ENCODE measurements around the gene FUT8. TPM values are rescaled to one million over a fixed set of nuclear protein-coding genes. Genes with fewer than 3 reads are reported as not detected.
"Not testable (repeated sequence)": the region's sequence is repeated elsewhere in the genome, so short reads cannot be mapped to it uniquely, and the experiment has no call there.

Gene FUT8
- total RNA-seq, 1 experiment from 2014 or later = 33.0 TPM

DNA sequence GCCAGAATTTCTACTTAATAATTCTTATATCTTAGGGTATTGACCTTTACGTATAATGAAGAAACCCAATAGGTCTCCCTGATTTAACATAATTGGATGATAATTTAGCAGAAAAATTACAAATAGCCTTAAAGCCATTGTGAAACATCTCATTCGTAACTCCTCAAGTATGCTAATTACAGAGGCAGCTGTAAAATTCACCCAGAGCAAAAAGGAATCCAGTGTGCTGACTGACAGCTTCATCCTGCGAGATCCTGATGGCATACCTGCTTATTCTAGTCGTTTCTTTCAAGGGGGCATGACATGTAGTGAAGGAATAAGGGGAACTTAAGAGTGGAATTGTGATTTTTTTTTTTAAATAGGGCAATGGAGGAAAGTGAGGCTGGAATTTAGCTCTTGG lies 291.5 kb downstream of the FUT8 start:
- H3K27me3 ChIP-seq (ENCODE audit: low read length) = no peaks in the 10 kb centered on the region
- no peak overlapping the region for H2AFZ ChIP-seq (ENCODE audit: low read length)
- no peaks in the 10 kb centered on the region for H3K4me1 ChIP-seq (ENCODE audit: low read length)
- H3K9me3 ChIP-seq (ENCODE audit: low read length) = no peaks in the 10 kb centered on the region
- H3K27ac ChIP-seq (ENCODE audit: low read length) = no peak overlapping the region
- no peak overlapping the region for H3K9ac ChIP-seq (ENCODE audit: low read length)
- H3K79me2 ChIP-seq (ENCODE audit: low read length) = no peaks in the 10 kb centered on the region
- H3K4me2 ChIP-seq (ENCODE audit: low read depth, low read length, poor library complexity, severe bottlenecking) = no peak overlapping the region
- no peaks in the 10 kb centered on the region for H4K20me1 ChIP-seq (ENCODE audit: insufficient read depth, low read depth, low read length)
- DNase-seq = no peak
- H3K9me2 ChIP-seq (replicated peaks; ENCODE audit: insufficient read depth, low read length) = no peaks in the 10 kb centered on the region
- H3K36me3 ChIP-seq (ENCODE audit: insufficient read depth, low read length) = no peaks in the 10 kb centered on the region
- H3K4me3 ChIP-seq (ENCODE audit: low read length) = no peak overlapping the region

DNA sequence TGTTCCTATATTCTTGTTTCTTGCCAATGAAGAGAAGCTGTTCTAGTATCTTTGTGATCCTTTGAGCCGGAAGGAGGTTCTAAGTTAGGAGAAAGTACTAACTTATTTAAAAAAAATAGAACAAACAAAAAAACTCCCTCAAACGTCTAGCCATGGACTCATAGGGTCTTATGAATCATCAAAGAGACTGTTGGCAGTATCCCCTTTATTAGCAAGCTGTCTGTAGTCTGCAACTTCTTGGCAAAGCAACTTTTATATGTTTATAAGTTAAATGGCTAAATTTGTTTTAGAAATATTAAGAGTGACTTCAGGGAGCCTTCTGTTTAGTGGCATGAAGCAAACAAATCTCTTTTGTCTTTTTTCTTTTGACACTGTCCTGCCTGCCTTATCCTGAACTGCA lies 291.9 kb downstream of the FUT8 start:
- Histone ChIP-seq H2AFZ (ENCODE audit: low read length) (no peak overlapping the region), H4K20me1 (ENCODE audit: insufficient read depth, low read depth, low read length) (no peaks in the 10 kb centered on the region), H3K4me2 (ENCODE audit: low read depth, low read length, poor library complexity, severe bottlenecking) (no peak overlapping the region), H3K27ac (ENCODE audit: low read length) (no peak overlapping the region), H3K9me2 (replicated peaks; ENCODE audit: insufficient read depth, low read length) (no peaks in the 10 kb centered on the region), H3K79me2 (ENCODE audit: low read length) (no peaks in the 10 kb centered on the region), H3K36me3 (ENCODE audit: insufficient read depth, low read length) (no peaks in the 10 kb centered on the region), H3K27me3 (ENCODE audit: low read length) (no peaks in the 10 kb centered on the region), H3K9ac (ENCODE audit: low read length) (no peak overlapping the region), H3K9me3 (ENCODE audit: low read length) (no peaks in the 10 kb centered on the region), H3K4me3 (ENCODE audit: low read length) (no peak overlapping the region), H3K4me1 (ENCODE audit: low read length) (no peaks in the 10 kb centered on the region)
- DNase-seq = no peak

DNA sequence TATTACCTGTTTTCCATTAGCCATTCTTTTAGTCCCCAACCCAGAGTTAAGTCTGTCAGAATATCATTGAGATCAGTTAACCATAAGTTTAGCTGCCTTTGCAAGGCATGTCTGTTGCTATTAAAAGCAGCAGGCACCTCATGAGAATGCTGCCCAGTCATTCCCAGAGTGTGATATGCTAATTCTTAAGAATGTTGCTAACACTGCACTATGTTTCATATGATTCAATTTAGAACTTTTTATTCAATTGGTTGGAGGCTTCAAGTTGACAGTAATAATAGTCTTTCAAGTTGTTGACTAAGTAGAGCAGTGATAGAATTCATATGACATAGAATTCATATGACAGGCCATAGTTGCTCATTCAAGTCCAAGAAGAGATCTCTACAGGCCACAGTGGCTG lies 292.3 kb downstream of the FUT8 start:
- no peaks in the 10 kb centered on the region for H3K36me3 ChIP-seq (ENCODE audit: insufficient read depth, low read length)
- H3K27ac ChIP-seq (ENCODE audit: low read length) = no peak overlapping the region

DNA sequence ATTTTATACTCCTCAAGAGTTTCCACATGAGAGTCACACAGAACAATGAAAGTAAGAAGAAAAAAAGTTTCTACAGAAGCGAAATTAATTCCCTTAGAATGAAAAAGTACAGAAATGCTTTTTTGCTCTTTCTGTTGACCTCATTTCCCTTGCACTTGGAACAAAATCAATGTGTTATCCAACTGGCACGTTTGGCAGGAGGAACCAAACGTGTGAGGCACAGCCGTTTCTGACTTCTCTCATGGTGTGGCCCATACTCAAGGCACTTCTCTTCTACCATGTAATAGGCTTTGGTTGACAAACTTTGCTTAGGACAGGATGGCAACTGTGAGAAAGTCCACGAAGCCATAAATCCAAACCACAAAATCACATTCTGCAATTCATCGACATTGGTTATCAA lies 297.0 kb downstream of the FUT8 start:
- H3K9me2 ChIP-seq (replicated peaks; ENCODE audit: insufficient read depth, low read length) = no peaks in the 10 kb centered on the region
- H3K9me3 ChIP-seq (ENCODE audit: low read length) = no peaks in the 10 kb centered on the region
- H3K79me2 ChIP-seq (ENCODE audit: low read length) = no peaks in the 10 kb centered on the region
- no peaks in the 10 kb centered on the region for H4K20me1 ChIP-seq (ENCODE audit: insufficient read depth, low read depth, low read length)
- H3K36me3 ChIP-seq (ENCODE audit: insufficient read depth, low read length) = no peaks in the 10 kb centered on the region
- H3K4me3 ChIP-seq (ENCODE audit: low read length) = no peak overlapping the region
- H3K4me1 ChIP-seq (ENCODE audit: low read length) = no peaks in the 10 kb centered on the region
- no peak overlapping the region for H3K27ac ChIP-seq (ENCODE audit: low read length)
- no peak for DNase-seq
- H3K27me3 ChIP-seq (ENCODE audit: low read length) = no peaks in the 10 kb centered on the region
- H3K9ac ChIP-seq (ENCODE audit: low read length) = no peak overlapping the region
- H2AFZ ChIP-seq (ENCODE audit: low read length) = no peak overlapping the region
- H3K4me2 ChIP-seq (ENCODE audit: low read depth, low read length, poor library complexity, severe bottlenecking) = no peak overlapping the region

More for the DNA sequence above, 292.3 kb downstream of the FUT8 start:
- H3K4me2 ChIP-seq (ENCODE audit: low read depth, low read length, poor library complexity, severe bottlenecking) = no peak overlapping the region
- H2AFZ ChIP-seq (ENCODE audit: low read length) = no peak overlapping the region
- H3K27me3 ChIP-seq (ENCODE audit: low read length) = no peaks in the 10 kb centered on the region
- H3K4me3 ChIP-seq (ENCODE audit: low read length) = no peak overlapping the region
- H3K79me2 ChIP-seq (ENCODE audit: low read length) = no peaks in the 10 kb centered on the region
- DNase-seq = no peak
- no peak overlapping the region for H3K9ac ChIP-seq (ENCODE audit: low read length)
- H4K20me1 ChIP-seq (ENCODE audit: insufficient read depth, low read depth, low read length) = no peaks in the 10 kb centered on the region
- no peaks in the 10 kb centered on the region for H3K9me2 ChIP-seq (replicated peaks; ENCODE audit: insufficient read depth, low read length)
- H3K9me3 ChIP-seq (ENCODE audit: low read length) = no peaks in the 10 kb centered on the region
- no peaks in the 10 kb centered on the region for H3K4me1 ChIP-seq (ENCODE audit: low read length)

DNA sequence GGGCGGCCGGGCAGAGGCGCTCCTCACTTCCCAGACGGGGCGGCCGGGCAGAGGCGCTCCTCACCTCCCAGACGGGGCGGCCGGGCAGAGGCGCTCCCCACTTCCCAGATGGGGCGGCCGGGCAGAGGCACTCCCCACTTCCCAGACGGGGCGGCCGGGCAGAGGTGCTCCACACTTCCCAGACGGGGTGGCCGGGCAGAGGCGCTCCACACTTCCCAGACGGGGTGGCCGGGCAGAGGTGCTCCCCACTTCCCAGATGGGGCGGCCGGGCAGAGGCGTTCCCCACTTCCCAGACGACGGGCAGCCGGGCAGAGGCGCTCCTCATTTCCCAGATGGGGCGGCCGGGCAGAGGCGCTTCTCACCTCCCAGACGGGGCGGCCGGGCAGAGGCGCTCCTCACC lies 304.3 kb downstream of the FUT8 start:
- not testable (repeated sequence) for H2AFZ ChIP-seq (ENCODE audit: low read length); H3K9me2 ChIP-seq (replicated peaks; ENCODE audit: insufficient read depth, low read length); H3K9ac ChIP-seq (ENCODE audit: low read length); H3K36me3 ChIP-seq (ENCODE audit: insufficient read depth, low read length); H3K79me2 ChIP-seq (ENCODE audit: low read length); DNase-seq; H3K4me2 ChIP-seq (ENCODE audit: low read depth, low read length, poor library complexity, severe bottlenecking); H3K9me3 ChIP-seq (ENCODE audit: low read length); H3K4me1 ChIP-seq (ENCODE audit: low read length); H3K27me3 ChIP-seq (ENCODE audit: low read length); H3K27ac ChIP-seq (ENCODE audit: low read length); H4K20me1 ChIP-seq (ENCODE audit: insufficient read depth, low read depth, low read length); H3K4me3 ChIP-seq (ENCODE audit: low read length)

DNA sequence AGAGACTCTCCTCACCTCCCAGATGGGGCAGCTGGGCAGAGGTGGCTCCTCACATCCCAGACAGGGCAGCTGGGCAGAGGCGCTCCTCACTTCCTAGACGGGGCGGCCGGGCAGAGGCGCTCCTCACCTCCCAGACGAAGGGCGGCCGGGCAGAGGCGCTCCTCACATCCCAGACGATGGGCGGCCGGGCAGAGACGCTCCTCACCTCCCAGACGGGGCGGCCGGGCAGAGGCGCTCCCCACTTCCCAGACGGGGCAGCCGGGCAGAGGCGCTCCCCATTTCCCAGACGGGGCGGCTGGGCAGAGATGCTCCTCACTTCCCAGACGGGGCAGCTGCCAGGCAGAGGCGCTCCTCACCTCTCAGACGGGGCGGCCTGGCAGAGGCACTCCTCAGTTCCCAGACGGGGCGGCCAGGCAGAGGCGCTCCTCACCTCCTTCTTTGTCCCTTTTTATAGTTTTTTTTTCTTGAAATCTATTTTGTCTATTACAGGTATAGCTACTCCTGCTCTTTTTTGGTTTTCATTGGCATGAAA lies 304.9 kb downstream of the FUT8 start:
- H2AFZ ChIP-seq (ENCODE audit: low read length); H3K9ac ChIP-seq (ENCODE audit: low read length): not testable (repeated sequence)

DNA sequence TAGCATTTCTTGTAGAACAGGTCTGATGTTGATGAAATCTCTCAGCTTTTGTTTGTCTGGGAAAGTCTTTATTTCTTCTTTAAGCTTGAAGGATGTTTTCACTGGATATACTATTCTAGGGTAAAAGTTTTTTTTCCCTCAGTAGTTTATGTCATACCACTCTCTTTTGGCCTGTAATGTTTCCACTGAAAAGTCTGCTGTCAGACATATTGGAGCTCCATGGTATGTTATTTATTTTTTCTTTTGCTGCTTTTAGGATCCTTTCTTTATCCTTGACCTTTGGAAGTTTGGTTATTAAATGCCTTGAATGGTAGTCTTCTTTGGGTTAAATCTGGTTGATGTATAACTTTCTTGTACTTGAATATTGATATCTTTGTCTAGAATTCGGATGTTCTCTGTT lies 306.1 kb downstream of the FUT8 start:
- no peaks in the 10 kb centered on the region for H3K36me3 ChIP-seq (ENCODE audit: insufficient read depth, low read length)
- H3K4me1 ChIP-seq (ENCODE audit: low read length) = no peaks in the 10 kb centered on the region
- H3K79me2 ChIP-seq (ENCODE audit: low read length) = no peaks in the 10 kb centered on the region
- H3K27ac ChIP-seq (ENCODE audit: low read length) = no peak overlapping the region
- H3K4me3 ChIP-seq (ENCODE audit: low read length) = no peak overlapping the region
- no peaks in the 10 kb centered on the region for H3K27me3 ChIP-seq (ENCODE audit: low read length)
- H4K20me1 ChIP-seq (ENCODE audit: insufficient read depth, low read depth, low read length) = no peaks in the 10 kb centered on the region
- H3K9ac ChIP-seq (ENCODE audit: low read length) = no peak overlapping the region
- H3K9me3 ChIP-seq (ENCODE audit: low read length) = peaks cover 8% of the 10 kb centered on the region
- DNase-seq = no peak
- no peak overlapping the region for H3K4me2 ChIP-seq (ENCODE audit: low read depth, low read length, poor library complexity, severe bottlenecking)
- no peak overlapping the region for H2AFZ ChIP-seq (ENCODE audit: low read length)
- H3K9me2 ChIP-seq (replicated peaks; ENCODE audit: insufficient read depth, low read length) = no peaks in the 10 kb centered on the region

More for the DNA sequence above, 304.9 kb downstream of the FUT8 start:
- H3K27ac ChIP-seq (ENCODE audit: low read length); H3K9me2 ChIP-seq (replicated peaks; ENCODE audit: insufficient read depth, low read length); H3K4me3 ChIP-seq (ENCODE audit: low read length); H3K36me3 ChIP-seq (ENCODE audit: insufficient read depth, low read length); H3K9me3 ChIP-seq (ENCODE audit: low read length); H3K27me3 ChIP-seq (ENCODE audit: low read length); H4K20me1 ChIP-seq (ENCODE audit: insufficient read depth, low read depth, low read length); DNase-seq; H3K4me1 ChIP-seq (ENCODE audit: low read length); H3K79me2 ChIP-seq (ENCODE audit: low read length); H3K4me2 ChIP-seq (ENCODE audit: low read depth, low read length, poor library complexity, severe bottlenecking): not testable (repeated sequence)

DNA sequence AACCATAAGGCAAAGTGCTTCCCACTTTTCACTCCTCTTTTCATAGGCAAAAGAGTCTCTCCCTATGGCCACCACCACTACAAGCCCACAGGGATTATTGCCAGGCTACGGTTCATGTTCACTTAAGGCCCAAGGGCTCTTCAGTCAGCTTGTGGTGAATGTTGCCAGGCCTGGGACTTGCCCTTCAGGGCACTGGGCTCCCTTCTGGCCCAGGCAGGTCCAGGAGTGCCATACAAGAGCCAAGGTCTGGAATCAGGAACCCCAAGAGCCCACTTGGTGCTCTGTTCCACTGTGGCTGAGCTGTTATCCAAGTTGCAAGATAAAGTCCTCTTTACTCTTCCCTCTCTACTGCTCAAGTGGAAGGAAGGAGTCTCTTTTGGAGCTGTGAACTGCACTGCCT lies 307.6 kb downstream of the FUT8 start:
- no peak overlapping the region for H3K4me3 ChIP-seq (ENCODE audit: low read length)
- no peak overlapping the region for H3K9ac ChIP-seq (ENCODE audit: low read length)
- DNase-seq = no peak
- no peak overlapping the region for H3K27ac ChIP-seq (ENCODE audit: low read length)
- no peak overlapping the region for H3K4me2 ChIP-seq (ENCODE audit: low read depth, low read length, poor library complexity, severe bottlenecking)
- peaks cover 6% of the 10 kb centered on the region for H3K9me3 ChIP-seq (ENCODE audit: low read length)
- no peaks in the 10 kb centered on the region for H3K79me2 ChIP-seq (ENCODE audit: low read length)
- no peaks in the 10 kb centered on the region for H3K9me2 ChIP-seq (replicated peaks; ENCODE audit: insufficient read depth, low read length)
- H4K20me1 ChIP-seq (ENCODE audit: insufficient read depth, low read depth, low read length) = no peaks in the 10 kb centered on the region
- H3K36me3 ChIP-seq (ENCODE audit: insufficient read depth, low read length) = no peaks in the 10 kb centered on the region
- H3K4me1 ChIP-seq (ENCODE audit: low read length) = no peaks in the 10 kb centered on the region
- no peak overlapping the region for H2AFZ ChIP-seq (ENCODE audit: low read length)
- no peaks in the 10 kb centered on the region for H3K27me3 ChIP-seq (ENCODE audit: low read length)

DNA sequence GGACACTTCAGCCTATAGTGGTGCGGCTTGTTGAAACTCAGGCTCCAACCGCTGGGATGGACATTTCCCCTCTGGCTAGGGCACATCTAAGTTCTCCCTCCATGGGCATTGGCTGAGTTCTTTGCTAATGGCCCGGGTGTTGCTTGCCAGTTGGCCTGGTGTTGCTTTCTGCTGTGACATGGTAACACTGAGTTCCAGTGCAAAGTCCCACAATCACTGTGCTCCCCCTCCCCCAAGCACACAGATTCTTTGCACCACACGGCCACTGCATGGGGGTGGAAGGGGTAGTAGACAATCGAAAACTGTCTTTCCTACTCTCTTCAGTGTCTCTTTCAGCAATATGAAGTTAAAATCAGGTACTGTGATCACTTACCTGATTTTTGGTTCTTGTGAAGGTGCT lies 308.2 kb downstream of the FUT8 start:
- Histone ChIP-seq H3K9ac (ENCODE audit: low read length) (no peak overlapping the region), H3K36me3 (ENCODE audit: insufficient read depth, low read length) (no peaks in the 10 kb centered on the region), H3K9me2 (replicated peaks; ENCODE audit: insufficient read depth, low read length) (no peaks in the 10 kb centered on the region)

More for the DNA sequence above, 308.2 kb downstream of the FUT8 start:
- Histone ChIP-seq H3K27ac (ENCODE audit: low read length) (no peak overlapping the region), H3K9me3 (ENCODE audit: low read length) (peaks cover 6% of the 10 kb centered on the region), H3K27me3 (ENCODE audit: low read length) (no peaks in the 10 kb centered on the region), H3K4me3 (ENCODE audit: low read length) (no peak overlapping the region), H3K4me2 (ENCODE audit: low read depth, low read length, poor library complexity, severe bottlenecking) (no peak overlapping the region), H4K20me1 (ENCODE audit: insufficient read depth, low read depth, low read length) (no peaks in the 10 kb centered on the region), H3K79me2 (ENCODE audit: low read length) (no peaks in the 10 kb centered on the region), H2AFZ (ENCODE audit: low read length) (no peak overlapping the region), H3K4me1 (ENCODE audit: low read length) (no peaks in the 10 kb centered on the region)
- DNase-seq = no peak
